Hematopoietic multipotent progenitor cell treated with erythropoietin and hydrocortisone succinate and interleukin-3 and kit ligand, for 6 days (in vitro differentiated cells): ENCODE measurements around the gene LONRF3.

Experiments
- DNase-seq: peaks from one replicate; pipeline ENCODE4 v3.0.0-alpha.2; 2015

The LONRF3 gene

GRCh38 chrX:119040432-119040831 is 66.0 kb downstream of the LONRF3 start:
- DNase-seq, result no peak

DNA sequence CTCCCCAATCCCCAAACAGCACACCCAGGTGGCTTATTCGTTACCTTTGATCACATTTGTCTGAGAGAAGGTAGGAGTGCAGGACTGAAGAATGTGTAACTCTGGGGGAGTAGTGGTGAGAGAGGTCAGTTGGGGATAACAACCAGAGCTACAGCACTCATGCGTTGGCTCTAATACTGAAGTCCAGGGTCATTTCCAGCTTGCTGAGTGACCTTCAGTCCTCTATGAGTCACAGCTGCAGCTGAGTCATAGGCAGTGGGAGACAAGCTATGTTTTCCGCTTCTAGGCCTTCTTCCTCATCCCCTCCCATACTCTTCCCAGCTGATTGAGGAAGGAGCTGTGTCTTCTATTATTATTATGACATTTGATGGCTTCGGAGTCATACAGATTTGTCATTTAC is 66.8 kb downstream of the LONRF3 start:
- no peak for DNase-seq

DNA sequence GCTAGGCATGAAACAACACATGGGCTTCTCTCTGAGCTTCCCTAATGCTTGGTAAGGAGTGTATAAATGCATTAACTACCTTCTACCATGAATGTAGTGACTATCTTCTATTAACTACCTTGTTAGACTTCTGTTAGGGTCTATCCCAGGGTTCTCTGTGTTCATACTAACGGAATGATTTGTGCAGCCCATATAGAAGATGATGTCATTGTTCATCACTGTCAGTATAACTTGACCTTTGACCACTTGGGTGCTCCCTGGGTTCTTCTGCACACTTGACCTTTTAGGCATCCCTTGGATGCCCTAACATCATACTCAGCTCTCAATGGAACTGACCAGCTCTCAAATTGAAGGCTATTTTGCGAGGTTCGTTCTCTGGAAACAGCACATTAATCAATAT is 67.6 kb downstream of the LONRF3 start:
- no peak for DNase-seq

DNA sequence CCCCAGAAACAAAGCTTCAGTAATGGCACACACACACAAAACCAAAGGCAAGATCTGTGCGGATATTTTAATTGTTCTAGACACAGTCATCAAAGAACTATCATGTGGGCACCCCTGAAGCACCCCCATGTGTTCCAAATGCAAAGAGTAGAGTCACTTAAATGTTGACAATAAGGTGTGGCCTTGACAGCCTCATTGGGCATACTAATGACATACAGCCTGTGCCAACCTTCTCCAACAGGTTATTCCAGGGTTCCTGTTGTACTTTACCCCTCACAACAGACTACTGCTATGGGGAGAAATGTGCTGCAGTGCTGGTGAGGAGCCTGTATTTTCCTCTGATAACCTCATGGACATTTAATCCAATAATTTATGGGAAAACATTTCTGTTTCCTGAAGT is 68.6 kb downstream of the LONRF3 start:
- no peak for DNase-seq

DNA sequence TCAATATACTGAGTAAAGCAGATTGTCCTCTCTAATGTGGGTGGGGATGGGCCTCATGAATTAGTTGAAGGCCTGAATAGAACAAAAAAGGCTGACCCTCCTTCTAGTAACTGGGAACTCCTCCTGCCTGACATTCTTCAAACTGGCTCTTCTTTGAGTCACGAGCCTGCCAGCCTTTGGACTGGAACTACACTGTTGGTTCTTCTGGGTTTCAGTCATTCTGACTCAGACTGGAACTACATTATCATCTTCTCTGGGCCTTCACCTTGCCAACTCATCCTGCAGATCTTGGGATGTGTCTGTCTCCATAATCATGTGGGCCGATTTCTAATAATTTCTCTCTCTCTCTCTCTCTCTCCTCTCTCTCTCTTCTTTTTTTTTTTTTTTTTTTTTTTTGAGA is 71.5 kb downstream of the LONRF3 start:
- DNase-seq, result no peak

DNA sequence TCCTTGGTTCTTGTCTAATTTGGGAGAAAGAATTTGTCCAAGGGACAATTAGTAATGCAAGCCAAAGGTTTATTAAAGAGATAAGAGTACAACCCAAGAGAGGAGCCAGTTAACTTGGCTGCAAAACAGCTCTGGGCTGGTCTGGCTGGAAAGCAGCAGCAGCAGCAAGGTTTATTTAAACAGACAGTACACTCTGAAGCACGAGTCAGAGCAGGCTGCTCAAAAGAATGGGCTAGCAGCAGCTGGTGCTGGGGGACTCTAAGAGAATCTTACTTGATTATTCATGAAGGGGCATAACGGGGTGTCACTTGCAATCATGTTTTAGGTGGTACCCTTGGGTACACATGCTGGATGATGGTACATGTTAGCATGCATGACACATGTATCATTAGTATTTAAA is 81.3 kb downstream of the LONRF3 start:
- no peak for DNase-seq

GRCh38 chrX:119062750-119063374 is 88.4 kb downstream of the LONRF3 start:
- DNase-seq, result no peak

GRCh38 chrX:119063428-119063827 is 89.0 kb downstream of the LONRF3 start:
- DNase-seq, result no peak

DNA sequence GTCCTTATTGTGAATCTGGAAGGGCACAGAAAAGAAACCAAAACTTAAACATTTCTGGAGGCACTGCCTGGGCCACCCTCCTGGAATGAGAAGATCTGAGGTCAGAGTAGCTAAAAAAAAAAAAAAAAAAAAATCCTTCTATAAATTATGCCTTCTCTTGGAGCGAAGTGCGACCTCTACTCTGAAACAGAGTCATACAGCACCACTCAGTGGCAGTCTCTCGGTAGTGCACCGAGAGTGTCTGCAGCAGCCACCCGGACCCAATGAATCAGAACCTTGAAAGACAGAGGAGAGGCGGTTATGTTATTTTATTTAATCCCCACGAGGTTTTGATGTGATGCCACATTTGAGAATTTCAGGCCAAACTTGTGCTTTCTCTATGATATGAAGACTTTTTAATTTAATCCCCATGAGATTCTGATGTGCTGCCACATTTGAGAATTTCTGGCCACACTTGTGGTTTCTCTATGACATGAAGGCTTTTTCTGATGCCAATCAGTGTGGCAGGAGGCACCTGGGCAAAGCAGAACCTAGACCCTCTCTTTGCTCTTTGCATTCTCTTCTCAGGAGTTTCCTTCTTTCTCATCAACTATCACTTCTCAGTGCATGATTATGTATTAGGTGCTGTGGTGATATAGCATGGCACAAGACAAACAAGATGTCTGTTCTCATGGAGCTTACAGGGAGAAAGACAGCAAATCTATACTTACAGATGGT is 92.8 kb downstream of the LONRF3 start:
- peak; percentile 59 for DNase-seq
